GM18499 (cell line): Measurements from ENCODE around the gene RPF1.

Source experiments
- ATAC-seq: cut with Tn5 transposase; IDR thresholded peaks from one replicate; pipeline ENCODE4 v1.9.1; 2021; ENCODE audit warnings: moderate number of reproducible peaks; ENCODE audit not compliant: insufficient read depth, unreplicated experiment

RPF1 gene

DNA sequence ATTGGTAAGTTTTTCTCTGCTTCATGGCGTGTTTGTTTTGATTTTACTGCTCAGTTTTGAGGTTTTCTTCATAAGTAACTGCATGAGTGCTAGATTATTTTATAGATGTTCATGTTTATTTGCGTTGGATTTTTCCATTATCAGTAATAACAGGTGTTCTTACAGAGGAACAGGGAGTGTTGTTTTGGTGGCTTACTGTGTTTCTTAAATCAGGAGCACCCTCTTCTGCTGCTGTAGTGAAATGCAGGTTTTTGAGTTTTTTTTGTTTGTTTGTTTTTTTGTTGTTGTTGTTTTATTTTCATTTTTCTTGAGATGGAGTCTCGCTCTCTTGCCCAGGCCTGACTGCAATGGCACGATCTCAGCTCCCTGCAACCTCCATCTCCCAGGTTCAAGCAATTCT is 62.6 kb downstream of the RPF1 start:
- no peak for ATAC-seq
